MM.1S (cell line): ENCODE results near the gene APOM.

Experiments
- EZH2 ChIP-seq: fragments of 300-600 bp; sonication (generic); optimal IDR thresholded peaks from 2 replicates; pipeline ENCODE3; 2017; ENCODE audit warnings: low read depth, mild to moderate bottlenecking, antibody characterized with exemption, low read length, mixed read lengths
- EZH2phosphoT487 ChIP-seq: fragments of 300-600 bp; sonication (generic); IDR thresholded peaks from 2 replicates; pipeline ENCODE4 v1.6.1; 2018; ENCODE audit warnings: antibody characterized with exemption, low read length
- TF ChIP-seq, protein P1 (sequence below): fragments of 300-600 bp; sonication (generic); IDR thresholded peaks from 2 replicates; pipeline ENCODE4 v1.5.1; 2016; ENCODE audit warnings: antibody characterized with exemption, low read length, mixed read lengths

DNA sequence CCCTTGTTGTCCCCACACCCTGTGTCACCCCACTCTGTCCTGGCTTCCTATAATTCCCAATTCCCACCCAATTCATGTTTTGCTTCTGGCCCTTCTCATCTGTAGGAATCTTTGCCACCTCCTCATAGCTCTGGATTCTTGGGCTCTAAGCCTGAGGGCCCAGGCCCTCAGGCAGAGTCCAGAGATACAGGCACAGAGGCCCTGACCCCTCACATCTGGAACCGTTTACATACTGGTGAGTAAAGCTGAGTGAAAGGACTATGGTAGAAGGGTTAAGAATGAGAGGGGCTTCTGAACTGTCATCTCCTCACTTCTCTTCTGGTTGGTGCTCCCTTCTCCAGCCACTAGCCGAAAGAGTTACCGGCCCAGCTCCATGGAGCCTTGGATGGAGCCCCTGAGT lies 21.6 kb upstream of the APOM start:
- TF ChIP-seq EZH2phosphoT487 (no peak), EZH2 (no peak)
- TF ChIP-seq, protein P1, sequence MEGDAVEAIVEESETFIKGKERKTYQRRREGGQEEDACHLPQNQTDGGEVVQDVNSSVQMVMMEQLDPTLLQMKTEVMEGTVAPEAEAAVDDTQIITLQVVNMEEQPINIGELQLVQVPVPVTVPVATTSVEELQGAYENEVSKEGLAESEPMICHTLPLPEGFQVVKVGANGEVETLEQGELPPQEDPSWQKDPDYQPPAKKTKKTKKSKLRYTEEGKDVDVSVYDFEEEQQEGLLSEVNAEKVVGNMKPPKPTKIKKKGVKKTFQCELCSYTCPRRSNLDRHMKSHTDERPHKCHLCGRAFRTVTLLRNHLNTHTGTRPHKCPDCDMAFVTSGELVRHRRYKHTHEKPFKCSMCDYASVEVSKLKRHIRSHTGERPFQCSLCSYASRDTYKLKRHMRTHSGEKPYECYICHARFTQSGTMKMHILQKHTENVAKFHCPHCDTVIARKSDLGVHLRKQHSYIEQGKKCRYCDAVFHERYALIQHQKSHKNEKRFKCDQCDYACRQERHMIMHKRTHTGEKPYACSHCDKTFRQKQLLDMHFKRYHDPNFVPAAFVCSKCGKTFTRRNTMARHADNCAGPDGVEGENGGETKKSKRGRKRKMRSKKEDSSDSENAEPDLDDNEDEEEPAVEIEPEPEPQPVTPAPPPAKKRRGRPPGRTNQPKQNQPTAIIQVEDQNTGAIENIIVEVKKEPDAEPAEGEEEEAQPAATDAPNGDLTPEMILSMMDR, result no peak
